GM13977 (cell line): ENCODE data around the gene ALX4.

Source experiments
- DNase-seq: peaks from one replicate; pipeline ENCODE4 v3.0.0; 2012; ENCODE audit warnings: low spot score
- in situ Hi-C: fragments of 300-500 bp; cut with MboI; formaldehyde crosslinking; loops from one replicate; pipeline ENCODE4 v1.12.0; 2022; ENCODE audit warnings: low sequenced_read_pairs, low pct_unique_long_range_greater_than_20kb, mixed read lengths, inconsistent platforms; ENCODE audit not compliant: unreplicated experiment
- TF ChIP-seq, protein P1 (sequence below): IDR thresholded peaks from 2 replicates; pipeline ENCODE4 v1.5.1; 2012; ENCODE audit warnings: mild to moderate bottlenecking, control low read depth; ENCODE audit not compliant: insufficient read depth; ENCODE audit errors: extremely low read depth, missing control alignments

ALX4 gene

DNA sequence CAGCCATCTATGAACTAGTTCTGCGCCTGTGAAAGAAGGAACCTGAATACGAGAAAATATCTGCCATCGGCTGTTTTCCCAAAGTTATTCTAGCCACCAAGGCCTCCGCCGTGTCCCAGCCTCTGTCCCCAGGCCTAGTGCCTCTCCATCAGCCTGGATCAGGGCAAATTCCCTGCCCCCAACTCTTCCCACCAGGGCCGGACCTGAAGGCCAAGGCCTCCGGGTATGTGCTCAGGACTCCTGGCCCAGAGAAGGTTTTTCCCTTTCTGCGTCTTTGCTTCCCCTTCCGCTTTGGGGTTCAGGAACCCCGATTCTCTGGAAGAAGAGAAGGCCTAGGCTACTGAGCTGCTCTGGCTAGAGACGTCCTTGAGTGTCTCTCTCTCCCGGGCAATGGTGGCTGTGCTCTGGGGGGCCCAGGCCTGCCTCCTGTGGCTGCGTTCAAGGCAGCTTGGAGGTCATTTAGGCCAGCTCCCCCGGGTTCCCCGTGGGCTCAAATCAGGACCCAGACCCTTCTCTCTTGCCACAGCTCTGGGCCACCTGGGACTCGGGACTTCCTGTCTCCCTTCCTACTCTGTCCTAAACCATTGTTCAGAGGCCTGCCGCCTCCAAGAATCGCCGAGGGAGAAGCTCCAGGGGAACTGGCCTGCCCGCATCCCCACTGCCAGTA lies 1.6 kb downstream of the ALX4 start:
- DNase-seq: no peak
- TF ChIP-seq, protein P1, sequence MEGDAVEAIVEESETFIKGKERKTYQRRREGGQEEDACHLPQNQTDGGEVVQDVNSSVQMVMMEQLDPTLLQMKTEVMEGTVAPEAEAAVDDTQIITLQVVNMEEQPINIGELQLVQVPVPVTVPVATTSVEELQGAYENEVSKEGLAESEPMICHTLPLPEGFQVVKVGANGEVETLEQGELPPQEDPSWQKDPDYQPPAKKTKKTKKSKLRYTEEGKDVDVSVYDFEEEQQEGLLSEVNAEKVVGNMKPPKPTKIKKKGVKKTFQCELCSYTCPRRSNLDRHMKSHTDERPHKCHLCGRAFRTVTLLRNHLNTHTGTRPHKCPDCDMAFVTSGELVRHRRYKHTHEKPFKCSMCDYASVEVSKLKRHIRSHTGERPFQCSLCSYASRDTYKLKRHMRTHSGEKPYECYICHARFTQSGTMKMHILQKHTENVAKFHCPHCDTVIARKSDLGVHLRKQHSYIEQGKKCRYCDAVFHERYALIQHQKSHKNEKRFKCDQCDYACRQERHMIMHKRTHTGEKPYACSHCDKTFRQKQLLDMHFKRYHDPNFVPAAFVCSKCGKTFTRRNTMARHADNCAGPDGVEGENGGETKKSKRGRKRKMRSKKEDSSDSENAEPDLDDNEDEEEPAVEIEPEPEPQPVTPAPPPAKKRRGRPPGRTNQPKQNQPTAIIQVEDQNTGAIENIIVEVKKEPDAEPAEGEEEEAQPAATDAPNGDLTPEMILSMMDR: no peak
- in situ Hi-C loops: no loop called here

GRCh38 chr11:44307340-44308099 lies 2.4 kb downstream of the ALX4 start:
- no peak for DNase-seq
- in situ Hi-C loops: no loop called here
- TF ChIP-seq, protein P1: no peak

- TF ChIP-seq, protein P1: no peak
- no peak for DNase-seq
- in situ Hi-C loops: no loop called here
Observed at GRCh38 chr11:44306918-44307244, 3.1 kb downstream of the ALX4 start.

DNA sequence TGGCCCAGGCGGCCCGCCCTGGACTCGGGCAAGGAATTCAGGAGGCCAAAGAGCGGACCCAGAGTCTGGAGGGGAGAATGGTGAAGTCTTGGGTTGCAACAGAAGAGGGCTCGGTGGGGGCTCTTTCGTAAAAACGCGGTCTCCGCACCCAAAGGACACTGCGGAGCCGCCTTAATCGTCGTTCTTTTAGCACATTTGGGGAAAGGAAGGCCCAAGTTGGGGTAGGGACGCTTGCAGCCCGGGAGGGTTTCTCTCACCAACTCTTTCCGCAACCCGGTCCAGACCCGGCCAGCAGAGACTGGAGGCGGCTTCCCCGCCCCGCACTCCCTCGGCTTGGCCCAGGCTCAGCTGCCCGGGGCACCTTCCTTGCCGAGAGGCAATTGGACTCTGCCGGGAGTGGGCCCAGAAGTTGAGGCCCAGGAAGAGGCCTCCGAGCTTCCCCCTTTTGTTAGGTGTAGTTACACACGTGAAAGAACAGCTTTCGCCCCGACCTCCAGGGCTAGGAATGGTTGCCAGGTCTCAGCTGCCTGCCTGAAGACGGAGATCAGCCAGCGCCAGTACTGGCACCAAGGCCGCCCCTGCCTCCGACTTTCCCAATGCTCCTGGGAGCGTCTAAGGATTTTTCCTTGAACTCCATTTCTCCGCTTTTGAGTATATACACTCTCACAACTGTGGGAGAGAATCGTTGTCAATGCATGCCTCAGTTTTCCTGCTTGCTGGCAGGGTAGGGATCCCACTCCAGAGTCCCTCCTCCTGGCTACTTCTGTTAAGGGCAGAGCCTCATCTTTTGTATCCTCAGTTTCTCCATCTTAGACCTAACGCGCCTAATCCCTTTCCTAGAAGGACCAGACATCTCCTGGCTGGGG lies 3.7 kb downstream of the ALX4 start:
- TF ChIP-seq, protein P1: no peak
- in situ Hi-C loops: no loop called here
- DNase-seq: no peak

- DNase-seq: no peak
- in situ Hi-C loops: no loop called here
- TF ChIP-seq, protein P1: no peak
Observed at GRCh38 chr11:44305470-44306051, 4.4 kb downstream of the ALX4 start.

- TF ChIP-seq, protein P1: no peak
- no peak for DNase-seq
- in situ Hi-C loops: no loop called here
Observed at GRCh38 chr11:44305026-44305469, 4.9 kb downstream of the ALX4 start.
